GM23338 (cell line): ENCODE data around the gene TCF3.

ENCODE experiments used
- CTCF ChIP-seq, 2 experiments: fragments of 200-600 bp in 1 of 2; sonication (generic) in 1 of 2; conservative IDR thresholded peaks; 2 replicates each; pipeline versions ENCODE4 v1.5.1 to v1.6.1; 2016 to 2017; ENCODE audit warnings: antibody characterized with exemption in 2 of 2, low read depth in 2 of 2, mild to moderate bottlenecking in 2 of 2, moderate library complexity in 1 of 2
- ETS1 ChIP-seq: IDR thresholded peaks from 2 replicates; pipeline ENCODE4 v1.6.1; 2016; ENCODE audit warnings: antibody characterized with exemption
- EZH2 ChIP-seq: fragments of 200-600 bp; sonication (generic); IDR thresholded peaks from one replicate; pipeline ENCODE4 v1.8.0; 2017; ENCODE audit warnings: antibody characterized with exemption, mild to moderate bottlenecking, low read depth; ENCODE audit not compliant: unreplicated experiment
- EZH2phosphoT487 ChIP-seq: fragments of 200-600 bp; sonication (generic); IDR thresholded peaks from one replicate; pipeline ENCODE4 v1.8.1; 2018; ENCODE audit warnings: antibody characterized with exemption; ENCODE audit not compliant: unreplicated experiment
- JUNB ChIP-seq: IDR thresholded peaks from one replicate; pipeline ENCODE4 v1.6.1; 2016; ENCODE audit warnings: antibody characterized with exemption; ENCODE audit not compliant: unreplicated experiment
- NANOG ChIP-seq: IDR thresholded peaks from 2 replicates; pipeline ENCODE4 v1.6.1; 2016; ENCODE audit warnings: antibody characterized with exemption, borderline replicate concordance
- POLR2AphosphoS5 ChIP-seq: IDR thresholded peaks from 2 replicates; pipeline ENCODE4 v1.6.1; 2016; ENCODE audit warnings: antibody characterized with exemption, low read depth
- REST ChIP-seq: IDR thresholded peaks from one replicate; pipeline ENCODE4 v1.6.1; 2018; ENCODE audit warnings: antibody characterized with exemption; ENCODE audit not compliant: unreplicated experiment
- ZNF114 ChIP-seq: fragments of 250-450 bp; sonication (Bioruptor Pico); IDR thresholded peaks from 2 replicates; pipeline ENCODE4 v1.5.0; 2020; ENCODE audit warnings: mild to moderate bottlenecking, moderate library complexity

GRCh38 chr19:1622541-1622940 is 29.9 kb downstream of the TCF3 start:
- TF ChIP-seq CTCF (conservative IDR thresholded peaks at IDR 0.05; ENCODE audit: low read depth in 2 of 2) (no peak), POLR2AphosphoS5 (no peak; the same call in 1 of the 2 replicates), EZH2 (no peak), ETS1 (no peak), JUNB (no peak), EZH2phosphoT487 (no peak), ZNF114 (no peak), REST (no peak), NANOG (no peak)
